Dedifferentiated amniotic fluid mesenchymal stem cell (primary cell): Measurements from ENCODE around the gene MAPK6.

ENCODE experiments used
- DNase-seq: peaks from one replicate; pipeline ENCODE4 v3.0.0-alpha.2; 2016; ENCODE audit errors: extremely low spot score

Gene MAPK6

GRCh38 chr15:52102463-52102862, 83.4 kb downstream of the MAPK6 start:
- peak; percentile 71 for DNase-seq

DNA sequence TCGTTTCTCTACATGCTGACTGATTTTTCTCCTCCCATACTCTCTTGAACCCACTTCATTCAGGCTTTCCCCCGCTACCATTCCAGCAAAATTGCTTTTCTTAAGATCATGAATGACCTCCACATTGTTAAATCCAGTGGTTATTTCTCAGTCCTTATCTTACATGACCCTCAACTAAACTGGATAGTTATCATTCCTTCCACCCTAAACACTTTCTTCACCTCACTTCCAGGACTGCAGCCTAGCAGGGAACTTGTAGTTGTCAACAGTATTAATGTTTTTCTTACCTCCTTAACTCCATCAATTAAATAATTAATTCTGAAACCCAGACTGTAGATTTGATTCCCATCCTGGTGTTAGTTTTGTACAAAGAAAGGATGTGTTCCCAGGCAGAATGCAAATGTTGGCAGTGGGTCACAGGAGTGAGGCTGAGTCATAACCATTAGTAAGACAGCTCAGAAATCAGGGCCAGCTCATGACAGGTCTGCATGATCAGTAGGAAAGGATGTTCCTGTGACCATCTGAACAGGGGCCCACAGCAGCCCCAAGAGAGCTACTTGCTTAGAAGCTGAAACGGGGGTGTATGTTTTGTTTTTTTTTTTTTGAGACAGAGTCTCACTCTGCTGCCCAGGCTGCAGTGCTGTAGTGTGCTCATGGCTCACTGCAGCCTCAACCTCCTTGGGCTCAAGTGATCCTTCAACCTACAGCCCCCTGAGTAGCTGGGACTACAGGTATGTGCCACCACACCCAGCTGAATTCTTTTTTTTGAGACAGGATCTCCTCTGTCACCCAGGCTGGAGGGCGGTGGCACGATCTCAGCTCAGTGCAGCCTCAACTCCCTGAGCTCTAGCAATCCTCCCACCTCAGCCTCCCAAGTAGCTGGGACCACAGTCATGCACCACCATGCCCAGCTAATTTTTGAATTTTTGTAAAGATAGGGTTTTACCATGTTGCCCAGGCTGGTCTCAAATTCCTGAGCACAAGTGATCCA, 84.5 kb downstream of the MAPK6 start:
- DNase-seq: peak; percentile 78

DNA sequence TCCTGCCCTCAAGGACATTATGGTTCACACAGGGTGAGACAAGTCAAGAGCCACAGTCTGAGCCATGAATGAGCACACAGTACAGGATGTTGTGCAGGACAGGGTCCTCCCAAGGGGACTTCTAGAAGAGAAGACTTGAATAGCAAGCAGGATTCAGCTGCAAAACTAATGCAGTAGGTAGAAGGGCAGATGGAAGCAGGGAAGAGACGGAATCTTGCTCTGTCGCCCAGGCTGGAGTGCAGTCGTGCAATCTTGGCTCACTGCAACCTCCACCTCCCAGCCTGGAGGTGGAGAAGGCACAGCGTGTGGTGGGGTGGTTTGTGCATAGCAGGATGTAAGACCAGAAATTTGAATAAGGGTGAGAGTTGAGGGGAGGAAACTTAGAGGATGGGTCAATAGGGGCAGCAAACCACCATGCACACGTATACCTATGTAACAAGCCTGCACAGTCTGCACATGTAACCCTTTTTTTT, 85.5 kb downstream of the MAPK6 start:
- DNase-seq: no peak

GRCh38 chr15:52105846-52106245, 86.8 kb downstream of the MAPK6 start:
- DNase-seq: no peak

DNA sequence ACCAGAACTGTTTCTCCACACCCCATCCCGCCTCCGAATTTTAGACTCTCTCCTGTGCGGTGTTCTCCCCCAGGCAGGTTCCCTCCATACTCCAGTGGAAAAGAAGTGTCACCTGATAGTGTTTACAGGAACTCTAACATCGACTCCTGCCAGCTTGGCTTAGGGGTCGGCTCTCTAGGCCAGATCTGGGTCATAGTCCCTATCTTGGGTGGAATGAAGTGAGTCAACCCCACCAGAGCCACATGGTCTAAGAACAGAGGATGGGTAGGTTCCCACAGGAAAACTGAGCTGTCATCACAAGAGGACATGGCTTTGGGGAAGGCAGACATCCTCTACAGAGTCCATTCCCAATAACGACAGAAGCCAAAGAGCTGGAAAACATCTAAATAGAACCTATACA, 87.6 kb downstream of the MAPK6 start:
- no peak for DNase-seq

DNA sequence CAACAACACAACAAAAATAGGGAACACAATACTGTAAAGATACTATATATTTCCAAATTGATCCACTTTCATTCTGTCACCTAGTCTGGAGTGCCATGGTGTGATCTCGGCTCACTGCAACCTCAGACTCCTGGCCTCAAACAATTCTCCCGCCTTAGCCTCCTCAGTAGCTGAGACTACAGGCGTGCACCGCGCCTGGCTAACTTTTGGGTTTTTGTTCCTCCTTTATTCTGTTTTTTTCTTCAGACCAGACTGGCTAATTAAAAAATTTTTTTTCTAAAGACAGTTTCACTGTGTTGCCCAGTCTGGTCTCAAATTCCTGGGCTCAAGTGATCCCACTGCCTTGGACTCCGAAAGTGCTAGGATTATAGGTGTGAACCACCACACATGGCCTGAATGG, 88.2 kb downstream of the MAPK6 start:
- DNase-seq: no peak

DNA sequence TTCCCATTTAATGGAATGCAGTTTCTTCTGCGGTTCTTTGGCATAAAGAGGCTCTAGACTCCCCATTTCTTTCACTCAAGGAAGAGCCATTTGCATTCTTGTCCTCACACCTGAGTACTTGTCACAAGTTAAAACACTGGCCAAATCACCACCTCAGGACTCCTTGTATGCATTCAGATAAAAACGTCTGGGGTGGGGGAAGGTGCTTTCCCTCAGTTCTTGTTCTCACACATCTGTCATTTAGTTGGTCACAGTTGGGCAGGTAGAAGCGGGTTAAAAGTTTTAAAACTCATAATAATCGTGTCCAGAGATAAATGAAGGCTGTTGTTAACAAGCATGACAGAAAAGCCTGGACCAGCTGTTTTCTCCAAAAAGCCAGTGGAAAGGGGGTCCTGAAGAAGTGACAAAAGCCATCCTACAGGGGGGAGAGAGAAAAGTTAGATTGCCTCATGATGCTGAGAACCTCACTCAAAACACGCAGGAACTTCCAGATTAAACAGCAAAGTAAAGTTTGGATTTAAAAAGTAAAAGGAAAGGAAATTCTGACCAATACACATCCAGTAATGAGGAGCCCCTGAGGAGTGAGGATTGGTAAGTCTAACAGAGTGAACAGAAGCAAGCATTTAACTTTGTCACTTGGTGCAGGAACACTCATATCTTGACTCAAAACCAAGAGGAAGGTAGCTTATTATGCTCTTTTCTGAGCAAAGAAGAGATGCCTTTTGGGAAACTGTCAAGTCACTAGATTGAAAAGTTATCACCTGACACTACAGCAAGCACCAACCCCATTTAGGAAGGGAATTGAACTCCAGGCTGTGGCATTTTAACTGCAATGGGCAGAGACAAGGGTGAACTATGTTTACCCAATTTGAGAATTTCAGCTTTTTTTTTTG, 90.8 kb downstream of the MAPK6 start:
- no peak for DNase-seq

DNA sequence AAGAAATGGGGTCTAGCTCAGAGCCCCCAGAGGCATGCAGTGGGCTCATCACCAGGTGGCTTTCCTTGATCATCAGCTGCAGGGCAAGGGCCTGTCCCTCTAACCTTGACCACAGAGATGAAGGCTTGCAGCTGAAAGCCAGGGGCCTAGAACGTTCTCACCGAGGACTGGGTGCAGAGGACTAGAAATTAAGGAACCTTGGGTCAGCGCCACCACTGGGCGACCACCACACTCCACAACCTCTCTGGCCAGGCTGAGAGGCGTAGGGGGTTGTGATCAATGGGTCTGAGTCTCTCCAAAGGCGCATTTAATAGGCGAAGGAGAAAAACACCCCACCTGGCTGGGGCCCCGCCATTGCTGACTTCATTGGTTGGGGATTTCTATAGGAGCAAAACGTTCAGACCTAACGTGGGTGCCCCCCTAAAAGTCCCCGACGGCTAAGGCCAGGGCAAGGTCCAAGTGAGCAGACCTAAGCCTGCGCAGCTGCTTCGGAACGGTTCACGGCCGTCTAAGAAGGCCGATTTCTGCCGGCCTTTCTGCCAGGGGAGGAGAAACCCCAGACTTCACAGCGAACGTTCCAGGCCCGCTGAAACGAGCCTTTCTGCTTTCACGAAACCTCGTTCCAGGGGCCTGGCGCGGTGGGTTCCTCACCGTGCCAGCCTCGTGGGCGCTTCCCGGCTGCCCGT, 92.6 kb downstream of the MAPK6 start:
- no peak for DNase-seq

GRCh38 chr15:52112203-52112750, 93.3 kb downstream of the MAPK6 start:
- DNase-seq: no peak

DNA sequence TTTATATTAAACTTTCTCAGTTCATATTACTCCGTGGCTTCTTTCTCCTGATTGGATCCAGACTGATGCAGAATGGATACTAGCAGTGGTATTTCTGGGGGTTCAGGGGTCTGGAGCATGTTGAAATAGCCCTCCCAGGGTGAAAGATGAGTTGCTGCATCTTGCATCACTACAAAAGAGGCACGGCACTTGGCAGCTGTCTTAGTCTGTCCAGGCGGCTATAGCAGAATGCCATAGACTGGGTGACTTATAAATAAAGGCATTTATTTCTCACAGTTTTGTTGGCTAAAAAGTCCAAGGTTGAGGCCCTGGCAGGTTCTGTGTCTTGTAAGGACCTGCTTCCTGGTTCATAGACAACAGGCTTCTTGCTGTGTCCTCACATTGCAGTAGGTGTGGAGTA, 94.2 kb downstream of the MAPK6 start:
- DNase-seq: no peak

DNA sequence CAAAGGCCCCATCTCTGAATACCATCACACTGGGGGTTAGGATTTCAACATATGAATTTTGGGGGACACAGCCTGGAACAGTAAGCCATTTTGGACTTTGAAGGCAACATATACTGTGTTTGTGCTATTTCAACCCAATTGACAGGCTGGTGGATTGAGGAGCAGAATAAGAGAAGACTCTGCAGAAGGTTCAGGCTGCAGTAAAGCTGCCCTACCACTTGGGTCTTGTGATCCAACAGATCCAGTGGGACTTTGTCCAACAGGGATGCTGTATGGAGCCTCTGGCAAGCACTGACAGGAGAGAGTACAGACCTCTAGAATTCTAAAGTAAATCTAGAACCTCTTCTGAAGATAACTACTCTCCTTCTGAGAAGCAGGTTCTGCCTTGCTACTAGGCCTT, 94.7 kb downstream of the MAPK6 start:
- DNase-seq: no peak

DNA sequence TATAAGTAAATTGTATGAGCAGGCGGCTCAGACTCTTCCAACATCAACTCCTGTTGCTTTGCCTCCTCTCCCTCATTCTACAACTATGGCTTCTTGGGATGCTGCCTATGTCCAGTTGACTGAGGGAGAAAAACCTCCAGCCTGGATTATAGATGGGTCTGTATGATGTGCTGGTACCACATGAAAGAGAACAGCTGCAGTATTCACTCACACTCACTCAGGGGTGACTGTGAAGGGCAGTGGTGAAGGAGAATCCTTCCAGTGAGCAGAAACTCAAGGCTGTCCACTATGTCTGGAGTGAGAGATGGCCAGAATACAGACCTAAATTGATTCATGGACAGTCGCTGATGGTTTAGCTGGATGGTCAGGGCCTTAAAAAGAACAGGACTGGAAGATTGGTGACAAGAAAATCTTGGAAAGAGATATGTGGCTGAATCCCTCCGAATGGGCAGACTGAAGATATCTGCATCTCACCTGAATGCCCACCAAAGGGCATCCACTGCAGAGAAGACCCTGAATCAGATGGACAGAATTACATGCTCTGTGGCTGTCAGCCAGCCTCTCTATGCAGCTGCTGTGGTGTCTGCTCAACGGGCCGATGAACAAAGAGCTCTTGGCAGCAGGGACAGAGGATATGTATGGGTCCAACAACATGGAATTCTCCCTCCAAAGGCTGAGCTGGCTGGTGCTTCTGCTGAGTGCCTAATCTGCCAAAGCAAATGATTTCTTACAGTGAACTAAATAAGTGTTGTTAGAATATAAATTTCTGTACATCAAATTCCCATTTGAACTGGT, 95.4 kb downstream of the MAPK6 start:
- no peak for DNase-seq

DNA sequence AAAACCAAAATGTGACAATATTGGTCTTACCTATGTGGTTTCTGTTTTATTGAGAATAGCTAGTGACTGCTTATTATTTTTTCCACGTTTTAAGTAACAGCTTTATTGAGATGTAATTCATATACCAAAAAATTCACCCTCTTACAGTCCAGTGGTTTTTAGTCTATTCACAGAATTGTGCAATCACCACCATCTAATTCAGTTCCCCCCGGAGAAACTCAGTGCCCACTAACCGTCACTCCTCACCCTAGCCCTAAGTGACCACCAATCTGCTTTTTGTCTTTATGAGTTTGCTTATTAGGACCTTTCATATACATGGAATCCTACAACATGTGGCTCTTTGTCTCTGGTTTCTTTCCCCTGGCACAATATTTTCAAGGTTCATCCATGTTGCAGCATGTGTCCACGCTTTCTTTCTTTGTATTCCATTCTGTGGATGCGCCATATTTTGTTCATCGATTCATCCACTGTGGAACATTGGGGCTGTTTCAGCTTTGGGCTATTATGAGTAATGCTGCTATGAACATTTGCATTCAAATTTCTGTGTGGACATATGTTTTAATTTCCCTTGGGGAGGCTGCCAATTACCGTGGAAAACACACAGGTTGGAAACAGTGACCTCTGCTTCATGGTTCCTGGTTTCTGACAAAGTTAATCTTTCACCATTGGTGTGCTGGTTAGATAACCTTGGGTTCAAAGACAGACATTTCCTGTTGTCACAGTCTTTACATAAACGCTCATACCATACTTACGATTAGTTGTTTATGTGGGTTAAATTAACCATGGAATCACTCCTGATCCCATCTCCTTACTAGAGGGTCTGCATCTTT, 96.8 kb downstream of the MAPK6 start:
- DNase-seq: no peak
